ENCODE results near the gene ST3GAL5.

DNA sequence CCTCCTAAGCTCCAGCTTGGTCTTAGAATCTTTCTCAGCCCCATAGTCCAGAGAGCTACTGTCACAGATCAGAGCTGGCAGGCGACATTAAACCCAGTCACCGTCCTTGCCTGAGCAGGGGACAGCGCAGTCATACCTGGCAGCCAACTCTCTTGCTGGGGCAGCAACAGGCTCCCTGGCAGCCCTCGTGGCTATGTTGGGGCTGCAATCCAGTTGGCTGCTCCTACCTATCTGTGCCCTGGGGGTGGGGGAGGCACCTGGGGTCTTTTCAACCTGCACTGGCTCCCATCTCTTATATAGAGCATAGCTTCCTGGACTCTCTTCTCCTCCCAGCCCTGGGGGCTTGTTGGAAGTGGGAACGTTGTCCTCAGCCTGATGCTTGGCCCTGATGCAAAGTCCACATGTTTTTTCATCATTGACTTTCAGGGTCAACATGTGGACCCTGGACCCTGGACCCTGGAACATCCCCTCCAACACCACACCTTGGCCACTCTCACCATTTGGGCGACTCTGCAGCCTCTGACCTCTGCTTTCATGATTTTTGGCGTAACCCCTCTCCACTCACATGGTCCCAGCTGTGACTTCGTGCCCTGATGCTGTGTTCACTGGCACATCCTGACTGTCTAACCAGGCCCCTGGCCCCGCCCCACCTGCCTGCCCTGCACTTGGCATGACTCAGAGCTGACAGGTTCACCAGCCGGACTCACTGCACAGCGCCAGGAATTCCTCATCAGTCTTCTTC lies 89.4 kb downstream of the ST3GAL5 start:
- TF ChIP-seq CTBP1 (IDR thresholded peaks at IDR 0.05; ENCODE audit: borderline replicate concordance) (no peak), BHLHE40 (IDR thresholded peaks at IDR 0.05; ENCODE audit: borderline replicate concordance) (no peak), FOXM1 (IDR thresholded peaks at IDR 0.05; ENCODE audit: borderline replicate concordance) (no peak), ZNF384 (IDR thresholded peaks at IDR 0.05) (no peak), L3MBTL2 (conservative IDR thresholded peaks at IDR 0.05) (no peak)

Measured in HEK293T (cell line).